Measurements from ENCODE around the gene XIRP1. TPM values are rescaled to one million over a fixed set of nuclear protein-coding genes. Genes with fewer than 3 reads are reported as not detected.

XIRP1 gene
- total and polyA plus RNA-seq, 2 donors (not counting 1 experiment from before 2014, with no cell fraction given), result not detected

DNA sequence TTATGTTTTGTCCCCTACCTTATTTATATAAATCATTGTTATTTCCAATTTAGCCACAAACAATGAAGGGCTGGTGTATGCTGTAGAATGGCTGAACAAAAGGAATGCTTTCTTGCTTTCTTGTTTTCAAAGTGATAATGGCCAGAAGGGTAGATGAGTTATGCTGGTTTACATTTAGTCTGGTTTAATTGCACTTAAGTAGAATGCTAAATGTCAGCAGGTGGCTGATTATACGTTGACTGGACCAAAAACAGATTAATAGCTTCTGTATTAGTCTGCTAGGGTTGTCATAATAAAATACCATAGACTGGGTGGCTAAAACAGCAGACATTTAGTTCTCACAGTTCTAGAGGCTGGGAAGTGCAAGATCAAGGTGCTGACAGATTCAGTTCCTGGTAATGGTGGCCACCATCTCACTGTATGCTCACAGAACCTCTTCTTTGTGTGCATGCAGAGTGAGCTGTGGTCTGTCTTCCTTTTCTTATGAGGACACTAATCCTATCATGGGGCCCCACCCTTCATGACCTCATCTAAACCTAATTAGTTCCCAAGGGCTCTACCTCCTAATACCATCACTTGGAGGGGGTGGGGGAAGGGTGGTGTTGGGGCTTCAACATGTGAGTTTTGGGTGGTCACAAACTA is 17.1 kb upstream of the XIRP1 start:
- Mint-ChIP-seq H3K9me3 (ENCODE audit: insufficient read depth) (no peaks in the 10 kb centered on the region), H3K4me1 (peaks cover 9% of the 10 kb centered on the region), H3K27me3 (peaks cover 4% of the 10 kb centered on the region), H3K27ac (no peak overlapping the region), H3K4me3 (no peak overlapping the region)
- no peak overlapping the region for H3K4me2 ChIP-seq (replicated peaks; ENCODE audit: low read depth, low read length, poor library complexity, severe bottlenecking)
- peaks cover 3 to 7% of the 10 kb centered on the region in 2 donors for H3K4me1 ChIP-seq (ENCODE audit: control insufficient read depth in 2 of 2, insufficient read depth in 2 of 2, low read length in 2 of 2)
- H3K27me3 ChIP-seq (replicated peaks in 1 of 4; ENCODE audit: control extremely low read depth in 1 of 4, control insufficient read depth in 3 of 4, insufficient read depth in 4 of 4, low read length in 3 of 4), result peaks cover 0 to 8% (median 4%) of the 10 kb centered on the region in 4 experiments
- peaks cover 0 to 10% (median 4%) of the 10 kb centered on the region in 3 donors for H3K9me3 ChIP-seq (ENCODE audit: control extremely low read depth in 1 of 3, control insufficient read depth in 2 of 3, insufficient read depth in 1 of 3, low read length in 2 of 3)
- DNase-seq, result no peak
- no peak overlapping the region for H3K9ac ChIP-seq (ENCODE audit: low read length)
- H3K27ac ChIP-seq (ENCODE audit: low read length in 2 of 2), result no peak overlapping the region
- H3K4me3 ChIP-seq (ENCODE audit: control extremely low read depth in 1 of 5, extremely low read depth in 1 of 5, insufficient read depth in 1 of 5, low read depth in 2 of 5, low read length in 4 of 5), result no peak overlapping the region
- no peaks in the 10 kb centered on the region for H3K79me2 ChIP-seq (ENCODE audit: control insufficient read depth, insufficient read depth, low read length)
- CTCF ChIA-PET, result interaction anchor here (0.7 to 41.2 kb wide), 6 partner anchors 14 to 142 kb away, joined by 3 to 1573 read pairs (median 3); partner anchors contain the start of genes CX3CR1 and XIRP1
- POLR2A ChIA-PET, result no interaction called here
- H4K20me1 ChIP-seq (ENCODE audit: control insufficient read depth, insufficient read depth, low read length, poor library complexity, severe bottlenecking), result no peaks in the 10 kb centered on the region
- ATAC-seq (ENCODE audit: low read depth), result no peak
- no CpG with 5 or more reads among the region's 1 CpG for WGBS (ENCODE audit: insufficient coverage)
- no peaks in the 10 kb centered on the region for H3K36me3 ChIP-seq (replicated peaks in 1 of 2; ENCODE audit: control extremely low read depth in 1 of 2, control insufficient read depth in 1 of 2, extremely low read depth in 1 of 2, insufficient read depth in 2 of 2, low read length in 1 of 2)
- intact Hi-C loops (cut with micrococcal nuclease), result no loop called here
- no peak overlapping the region for H2AFZ ChIP-seq (ENCODE audit: insufficient read depth, low read depth, low read length, poor library complexity, severe bottlenecking)
- TF ChIP-seq EZH2 (IDR thresholded peaks at IDR 0.05; ENCODE audit: borderline replicate concordance, insufficient read depth, low read depth, low read length, poor library complexity, severe bottlenecking), result no peak
- TF ChIP-seq, protein P1, sequence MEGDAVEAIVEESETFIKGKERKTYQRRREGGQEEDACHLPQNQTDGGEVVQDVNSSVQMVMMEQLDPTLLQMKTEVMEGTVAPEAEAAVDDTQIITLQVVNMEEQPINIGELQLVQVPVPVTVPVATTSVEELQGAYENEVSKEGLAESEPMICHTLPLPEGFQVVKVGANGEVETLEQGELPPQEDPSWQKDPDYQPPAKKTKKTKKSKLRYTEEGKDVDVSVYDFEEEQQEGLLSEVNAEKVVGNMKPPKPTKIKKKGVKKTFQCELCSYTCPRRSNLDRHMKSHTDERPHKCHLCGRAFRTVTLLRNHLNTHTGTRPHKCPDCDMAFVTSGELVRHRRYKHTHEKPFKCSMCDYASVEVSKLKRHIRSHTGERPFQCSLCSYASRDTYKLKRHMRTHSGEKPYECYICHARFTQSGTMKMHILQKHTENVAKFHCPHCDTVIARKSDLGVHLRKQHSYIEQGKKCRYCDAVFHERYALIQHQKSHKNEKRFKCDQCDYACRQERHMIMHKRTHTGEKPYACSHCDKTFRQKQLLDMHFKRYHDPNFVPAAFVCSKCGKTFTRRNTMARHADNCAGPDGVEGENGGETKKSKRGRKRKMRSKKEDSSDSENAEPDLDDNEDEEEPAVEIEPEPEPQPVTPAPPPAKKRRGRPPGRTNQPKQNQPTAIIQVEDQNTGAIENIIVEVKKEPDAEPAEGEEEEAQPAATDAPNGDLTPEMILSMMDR (IDR thresholded peaks at IDR 0.05), result no peak

DNA sequence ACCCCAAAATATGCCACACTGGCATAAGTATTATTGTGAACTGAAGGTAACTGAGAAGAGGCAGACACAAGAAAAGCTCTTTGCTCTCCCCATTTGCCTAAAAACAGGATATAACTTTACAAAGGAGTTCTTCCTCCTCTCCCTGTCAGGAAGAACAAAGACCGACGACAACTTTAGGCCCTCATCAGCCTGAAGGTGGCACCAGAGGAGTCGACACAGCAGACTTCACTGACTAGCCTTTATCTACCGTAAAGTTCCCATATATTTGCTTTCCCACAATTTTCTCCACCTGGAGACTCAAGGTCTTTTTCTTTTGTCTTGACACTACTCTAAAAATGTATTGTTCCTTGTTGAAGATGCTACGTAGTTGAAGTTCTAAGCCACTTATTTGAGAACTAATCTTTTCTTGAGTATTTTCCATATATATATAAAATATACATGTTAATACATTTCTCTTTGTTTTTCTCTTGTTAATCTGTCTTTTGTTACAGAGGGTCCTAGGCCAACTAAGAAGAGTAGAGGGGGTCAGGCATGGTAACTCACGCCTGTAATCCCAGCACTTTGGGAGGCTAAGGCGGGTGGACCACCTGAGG is 16.2 kb upstream of the XIRP1 start:
- no peak overlapping the region for H3K9ac ChIP-seq (ENCODE audit: low read length)
- peak; percentile 70 for ATAC-seq (ENCODE audit: low read depth)
- Mint-ChIP-seq H3K9me3 (ENCODE audit: insufficient read depth) (no peaks in the 10 kb centered on the region), H3K27ac (no peak overlapping the region), H3K4me1 (peaks cover 9% of the 10 kb centered on the region), H3K27me3 (peaks cover 8% of the 10 kb centered on the region), H3K4me3 (no peak overlapping the region)
- POLR2A ChIA-PET, result no interaction called here
- intact Hi-C loops (cut with micrococcal nuclease), result loop anchor here (1.0 kb wide), 3 partner anchors 19 to 84 kb away; no protein-coding TSS in a partner anchor
- H3K9me3 ChIP-seq (ENCODE audit: control extremely low read depth in 1 of 3, control insufficient read depth in 2 of 3, insufficient read depth in 1 of 3, low read length in 2 of 3), result peaks cover 0 to 10% (median 4%) of the 10 kb centered on the region in 3 donors
- H3K27ac ChIP-seq (ENCODE audit: low read length in 2 of 2), result no peak overlapping the region
- no peak for TF ChIP-seq EZH2 (IDR thresholded peaks at IDR 0.05; ENCODE audit: borderline replicate concordance, insufficient read depth, low read depth, low read length, poor library complexity, severe bottlenecking)
- TF ChIP-seq, protein P1 (IDR thresholded peaks at IDR 0.05), result peak; percentile 62
- peaks cover 0 to 12% (median 6%) of the 10 kb centered on the region in 4 experiments for H3K27me3 ChIP-seq (replicated peaks in 1 of 4; ENCODE audit: control extremely low read depth in 1 of 4, control insufficient read depth in 3 of 4, insufficient read depth in 4 of 4, low read length in 3 of 4)
- no peak overlapping the region for H3K4me3 ChIP-seq (ENCODE audit: control extremely low read depth in 1 of 5, extremely low read depth in 1 of 5, insufficient read depth in 1 of 5, low read depth in 2 of 5, low read length in 4 of 5)
- H3K4me2 ChIP-seq (replicated peaks; ENCODE audit: low read depth, low read length, poor library complexity, severe bottlenecking), result no peak overlapping the region
- H2AFZ ChIP-seq (ENCODE audit: insufficient read depth, low read depth, low read length, poor library complexity, severe bottlenecking), result no peak overlapping the region
- H3K4me1 ChIP-seq (ENCODE audit: control insufficient read depth in 2 of 2, insufficient read depth in 2 of 2, low read length in 2 of 2), result peaks cover 3 to 7% of the 10 kb centered on the region in 2 donors
- H3K79me2 ChIP-seq (ENCODE audit: control insufficient read depth, insufficient read depth, low read length), result no peaks in the 10 kb centered on the region
- CTCF ChIA-PET, result interaction anchor here (0.7 to 41.2 kb wide), 9 partner anchors 7 to 141 kb away, joined by 3 to 1573 read pairs (median 8); partner anchors contain the start of genes CX3CR1 and XIRP1
- no peaks in the 10 kb centered on the region for H3K36me3 ChIP-seq (replicated peaks in 1 of 2; ENCODE audit: control extremely low read depth in 1 of 2, control insufficient read depth in 1 of 2, extremely low read depth in 1 of 2, insufficient read depth in 2 of 2, low read length in 1 of 2)
- DNase-seq, result peak; percentile 69
- H4K20me1 ChIP-seq (ENCODE audit: control insufficient read depth, insufficient read depth, low read length, poor library complexity, severe bottlenecking), result no peaks in the 10 kb centered on the region
- 33% methylated on average over 3 of the region's 7 CpGs for WGBS (ENCODE audit: insufficient coverage)
